GM21576 (cell line): ENCODE data around the gene PHEX.

Experiments used
- ATAC-seq: cut with Tn5 transposase; IDR thresholded peaks from one replicate; pipeline ENCODE4 v1.9.1; 2021; ENCODE audit warnings: mild to moderate bottlenecking, moderate library complexity; ENCODE audit not compliant: unreplicated experiment

PHEX gene

GRCh38 chrX:22032084-22032483, at the start of gene PHEX:
PHEX (plus strand) TSS chrX:22032325; CDS start chrX:22033006, 681 bp downstream.
- ATAC-seq, result no peak

- peak; percentile 87 for ATAC-seq
Observed at GRCh38 chrX:21985332-21985777, 46.8 kb upstream of the PHEX start.

- ATAC-seq, result no peak
Observed at GRCh38 chrX:21986596-21986995, 45.5 kb upstream of the PHEX start.

- peak; percentile 30 for ATAC-seq
Observed at GRCh38 chrX:21989384-21989783, 42.7 kb upstream of the PHEX start.

- ATAC-seq, result no peak
Observed at GRCh38 chrX:21990832-21991231, 41.3 kb upstream of the PHEX start.

GRCh38 chrX:21991504-21991903, 40.6 kb upstream of the PHEX start:
- ATAC-seq, result no peak

GRCh38 chrX:21993265-21993664, 38.9 kb upstream of the PHEX start:
- ATAC-seq, result peak; percentile 82

- ATAC-seq, result no peak
Observed at GRCh38 chrX:21996872-21997455, 35.2 kb upstream of the PHEX start.

- no peak for ATAC-seq
Observed at GRCh38 chrX:21998037-21998436, 34.1 kb upstream of the PHEX start.

- ATAC-seq, result no peak
Observed at GRCh38 chrX:22004866-22005265, 27.3 kb upstream of the PHEX start.

- ATAC-seq, result no peak
Observed at GRCh38 chrX:22012051-22012450, 20.1 kb upstream of the PHEX start.

- no peak for ATAC-seq
Observed at GRCh38 chrX:22012931-22013330, 19.2 kb upstream of the PHEX start.

GRCh38 chrX:22015139-22015750, 16.9 kb upstream of the PHEX start:
- no peak for ATAC-seq

GRCh38 chrX:22021751-22022324, 10.3 kb upstream of the PHEX start:
- no peak for ATAC-seq

- no peak for ATAC-seq
Observed at GRCh38 chrX:22024577-22024976, 7.5 kb upstream of the PHEX start.

GRCh38 chrX:22025751-22026150, 6.4 kb upstream of the PHEX start:
- ATAC-seq, result no peak

GRCh38 chrX:22026731-22027130, 5.4 kb upstream of the PHEX start:
- no peak for ATAC-seq

- no peak for ATAC-seq
Observed at GRCh38 chrX:22032506-22032905, 381 bp downstream of the PHEX start.

GRCh38 chrX:22033818-22034217, 1.7 kb downstream of the PHEX start:
- ATAC-seq, result no peak

GRCh38 chrX:22035236-22035635, 3.1 kb downstream of the PHEX start:
- ATAC-seq, result no peak

GRCh38 chrX:22037225-22037624, 5.1 kb downstream of the PHEX start:
- ATAC-seq, result no peak

- ATAC-seq, result no peak
Observed at GRCh38 chrX:22037911-22038537, 5.9 kb downstream of the PHEX start.
